GM12878 (cell line): Measurements from ENCODE around the gene AIDA. TPM values are rescaled to one million over a fixed set of nuclear protein-coding genes. Genes with fewer than 3 reads are reported as not detected.

Experiments
- ATAC-seq: fragments of 200-7000 bp; cut with Tn5 transposase; 3 replicates; pipeline ENCODE4 v1.9.1; 2020; ENCODE audit warnings: mild to moderate bottlenecking, moderate library complexity
- BruUV-seq: library from RNA; stranded (reverse); fragments of 400-500 nt; replicated peaks from 2 replicates; lab custom pipeline; 2021; lab: Mats Ljungman, UMichigan
- CTCF ChIA-PET: fragments of 300-600 bp; sonication (Branson Sonifier 250); formaldehyde crosslinking; extraction: SDS; loops from one replicate; lab custom pipeline; 2021; ENCODE audit warnings: inconsistent platforms; lab: Yijun Ruan, JAX
- POLR2A ChIA-PET: fragments of 350-600 bp; formaldehyde crosslinking; extraction: SDS; loops from one replicate; lab custom pipeline; 2021; ENCODE audit warnings: inconsistent platforms; lab: Charles Lee
- RAD21 ChIA-PET: fragments of 300-600 bp; sonication (Branson Sonifier 250); formaldehyde crosslinking; loops from one replicate; lab custom pipeline; 2023; ENCODE audit warnings: antibody characterized with exemption; ENCODE audit not compliant: unreplicated experiment; lab: Charles Lee
- SMC1A ChIA-PET: fragments of 300-600 bp; sonication (Branson Sonifier 250); formaldehyde crosslinking; loops from one replicate; lab custom pipeline; 2023; ENCODE audit not compliant: unreplicated experiment, uncharacterized antibody; lab: Charles Lee
- DNase-seq: peaks from one replicate; pipeline ENCODE4 v3.0.0-alpha.2; 2011; ENCODE audit warnings: low read depth, low spot score
- FAIRE-seq: peaks from 3 replicates; lab custom pipeline; 2011; peaks lifted over from hg19 to GRCh38; lab: Jason Lieb, UNC
- H2AFZ ChIP-seq: 2 replicates; pipeline ENCODE4 v1.6.0; 2011; ENCODE audit warnings: low read depth, low read length, control low read depth; ENCODE audit not compliant: control insufficient read depth
- H3K27ac ChIP-seq: 2 replicates; pipeline ENCODE4 v1.5.1; 2011; ENCODE audit warnings: control low read depth; ENCODE audit not compliant: control insufficient read depth, insufficient read depth
- H3K27me3 ChIP-seq, 2 experiments: replicated peaks in 1 of 2; 2 replicates each; pipeline versions ENCODE4 v1.6.0 to v1.6.1; 2011; ENCODE audit warnings: low read length in 1 of 2; ENCODE audit not compliant: control insufficient read depth in 2 of 2, insufficient read depth in 2 of 2
- H3K36me3 ChIP-seq, 2 experiments: 2 replicates each; pipeline ENCODE4 v1.5.1; 2011; ENCODE audit warnings: low read length in 1 of 2; ENCODE audit not compliant: control insufficient read depth in 2 of 2, insufficient read depth in 2 of 2
- H3K4me1 ChIP-seq: 2 replicates; pipeline ENCODE4 v1.6.1; 2011; ENCODE audit warnings: mild to moderate bottlenecking, low read length, moderate library complexity, mixed read lengths; ENCODE audit not compliant: control insufficient read depth, insufficient read depth
- H3K4me2 ChIP-seq: 2 replicates; pipeline ENCODE4 v1.6.0; 2011; ENCODE audit warnings: control low read depth; ENCODE audit not compliant: control insufficient read depth, insufficient read depth
- H3K4me3 ChIP-seq: fragments of 200-600 bp; sonication (generic); 2 replicates; pipeline ENCODE4 v1.5.1; 2016
- H3K79me2 ChIP-seq: 2 replicates; pipeline ENCODE4 v1.6.0; 2011; ENCODE audit warnings: low read length; ENCODE audit not compliant: control insufficient read depth, insufficient read depth
- H3K9ac ChIP-seq: 2 replicates; pipeline ENCODE4 v1.8.0; 2011; ENCODE audit warnings: low read length, control low read depth, mixed read lengths; ENCODE audit not compliant: control insufficient read depth, insufficient read depth
- H3K9me3 ChIP-seq: replicated peaks from 3 replicates; pipeline ENCODE4 v1.5.1; 2011; ENCODE audit warnings: mild to moderate bottlenecking, low read length; ENCODE audit not compliant: control insufficient read depth, insufficient read depth
- H4K20me1 ChIP-seq: 2 replicates; pipeline ENCODE4 v1.6.0; 2011; ENCODE audit not compliant: control insufficient read depth, insufficient read depth
- CHD1 ChIP-seq: IDR thresholded peaks from 2 replicates; pipeline ENCODE4 v1.6.1; 2012; ENCODE audit warnings: low read depth, low read length, improper control_type of control experiment
- CHD4 ChIP-seq: fragments of 200-600 bp; sonication (generic); IDR thresholded peaks from 2 replicates; pipeline ENCODE4 v1.6.1; 2016; ENCODE audit warnings: mild to moderate bottlenecking
- EGR1 ChIP-seq, 2 experiments: IDR thresholded peaks; 1 replicate in 1 of 2; 2 replicates in 1 of 2; pipeline ENCODE4 v1.6.1; 2011 to 2012; ENCODE audit warnings: low read depth in 2 of 2, low read length in 2 of 2, borderline replicate concordance in 1 of 2, mild to moderate bottlenecking in 1 of 2, moderate library complexity in 1 of 2
- ESRRA ChIP-seq: IDR thresholded peaks from 2 replicates; pipeline ENCODE4 v1.6.1; 2012; ENCODE audit warnings: mild to moderate bottlenecking, low read length, improper control_type of control experiment
- FOXM1 ChIP-seq: IDR thresholded peaks from 2 replicates; pipeline ENCODE4 v1.6.1; 2012; ENCODE audit warnings: low read depth, mild to moderate bottlenecking, inconsistent platforms, low read length, moderate library complexity
- HDAC6 ChIP-seq: fragments of 200-600 bp; sonication (generic); IDR thresholded peaks from one replicate; pipeline ENCODE4 v1.8.0; 2017; ENCODE audit warnings: antibody characterized with exemption; ENCODE audit not compliant: unreplicated experiment
- HDGF ChIP-seq: fragments of 450-650 bp; IDR thresholded peaks from 2 replicates; pipeline ENCODE4 v1.6.1; 2016; ENCODE audit warnings: antibody characterized with exemption
- KDM1A ChIP-seq: fragments of 200-600 bp; sonication (generic); IDR thresholded peaks from 2 replicates; pipeline ENCODE4 v1.6.1; 2016; ENCODE audit warnings: borderline replicate concordance
- NR2C1 ChIP-seq: fragments of 450-650 bp; IDR thresholded peaks from 2 replicates; pipeline ENCODE4 v1.6.1; 2017; ENCODE audit warnings: antibody characterized with exemption, mild to moderate bottlenecking, moderate library complexity
- POLR2AphosphoS2 ChIP-seq: IDR thresholded peaks from 2 replicates; pipeline ENCODE4 v1.6.1; 2011; ENCODE audit warnings: low read depth, mild to moderate bottlenecking, low read length, improper control_type of control experiment, moderate library complexity
- SMARCA5 ChIP-seq: fragments of 450-650 bp; IDR thresholded peaks from 2 replicates; pipeline ENCODE4 v1.6.1; 2017; ENCODE audit warnings: mild to moderate bottlenecking
- ZBED1 ChIP-seq: IDR thresholded peaks from 2 replicates; pipeline ENCODE4 v1.6.1; 2016; ENCODE audit warnings: borderline replicate concordance
- WGBS: methylation state at CpG from one replicate; pipeline ENCODE4 v1.1.6; 2016; ENCODE audit warnings: low lambda C conversion rate; ENCODE audit not compliant: insufficient replicate concordance, insufficient coverage; ENCODE audit errors: missing lambda C conversion rate; 5-methylcytosine and 5-hydroxymethylcytosine counted together
- in situ Hi-C: fragments of 300-500 bp; cut with MboI; formaldehyde crosslinking; loops from 9 replicates; pipeline ENCODE4 v1.14.3; 2018; ENCODE audit warnings: mixed read lengths
- intact Hi-C: fragments of 100-400 bp; cut with micrococcal nuclease; formaldehyde crosslinking; loops from one replicate; pipeline ENCODE4 v1.14.2; 2022; ENCODE audit not compliant: unreplicated experiment
- polyA plus RNA-seq, 11 experiments: library from polyadenylated mRNA; depleted of rRNA in 4 of 11; unstranded in 6 of 11; stranded (reverse) in 5 of 11; fragments of >200 nt; fragmentation: Nextera tagmentation in 4 of 11; fragmentation: Illumina TruSeq in 1 of 11; extraction: Ambion mirVana in 4 of 11; extraction: Trizol in 1 of 11; gene quantifications; 1 replicate in 1 of 11; 2 replicates in 10 of 11; pipeline versions ENCODE4 v1.2.1 to v1.2.3, GENCODE V29; 2011 to 2016; ENCODE audit warnings: inconsistent platforms in 2 of 11, missing spikeins in 2 of 11, low read depth in 1 of 11
- total RNA-seq, 4 experiments: library from RNA; depleted of rRNA in 3 of 4; stranded (reverse); fragments of >200 nt in 3 of 4; fragmentation: Illumina TruSeq in 1 of 4; extraction: Trizol in 1 of 4; gene quantifications; 2 replicates each; pipeline versions ENCODE4 v1.2.1 to v1.2.3, GENCODE V29; 2013 to 2021
- TF ChIP-seq, protein P1 (sequence below): fragments of 450-650 bp; IDR thresholded peaks from 2 replicates; pipeline ENCODE4 v1.6.1; 2017; ENCODE audit warnings: mild to moderate bottlenecking, low read depth, inconsistent platforms; ENCODE audit not compliant: poor library complexity, severe bottlenecking

The AIDA gene
- total and polyA plus RNA-seq, 10 of the 15 experiments (the other 5 are each of a cell fraction or from before 2014, with no cell fraction given) = 8.9 to 43.1 (median 19.2) TPM

- H3K27me3 ChIP-seq = no peaks in the 10 kb centered on the region
- H3K79me2 ChIP-seq = no peaks in the 10 kb centered on the region
- RAD21 ChIA-PET = no interaction called here
- CTCF ChIA-PET = no interaction called here
- POLR2A ChIA-PET = no interaction called here
- no TSS peak for BruUV-seq
- in situ Hi-C loops (loop anchor here (5.0 kb wide), 1 partner anchor 168 kb away; no protein-coding TSS in a partner anchor), intact Hi-C loops (loop anchor here (5.0 kb wide), 1 partner anchor 452 kb away; no protein-coding TSS in a partner anchor)
- H3K4me3 ChIP-seq = no peak overlapping the region
- no peak overlapping the region for H3K9ac ChIP-seq
- TF ChIP-seq CHD1 = no peak
- SMC1A ChIA-PET = no interaction called here
- H3K36me3 ChIP-seq = peaks cover 0 to 8% of the 10 kb centered on the region in 2 experiments; a peak in 3 of 4 replicates
- no peaks in the 10 kb centered on the region for H3K4me1 ChIP-seq
- H3K27ac ChIP-seq = no peak overlapping the region
- H4K20me1 ChIP-seq = no peaks in the 10 kb centered on the region
- H3K4me2 ChIP-seq = no peak overlapping the region
- FAIRE-seq (no peak), ATAC-seq (no peak), DNase-seq (no peak)
- 80% methylated on average over 7 of the region's 7 CpGs for WGBS
- H3K9me3 ChIP-seq = no peaks in the 10 kb centered on the region
- no peak overlapping the region for H2AFZ ChIP-seq
Measured at GRCh38 chr1:222629921-222630535, 82.3 kb downstream of the AIDA start.

GRCh38 chr1:222627232-222627631 is 85.1 kb downstream of the AIDA start:
- H3K36me3 ChIP-seq = peaks cover 0 to 8% of the 10 kb centered on the region in 2 experiments; a peak in 3 of 4 replicates
- POLR2A ChIA-PET = no interaction called here
- no TSS peak for BruUV-seq
- 97% methylated on average over 6 of the region's 6 CpGs for WGBS
- in situ Hi-C loops = no loop called here
- no peak overlapping the region for H3K9ac ChIP-seq
- ATAC-seq = no peak
- no peak for TF ChIP-seq HDGF
- TF ChIP-seq FOXM1 = no peak
- TF ChIP-seq, protein P1, sequence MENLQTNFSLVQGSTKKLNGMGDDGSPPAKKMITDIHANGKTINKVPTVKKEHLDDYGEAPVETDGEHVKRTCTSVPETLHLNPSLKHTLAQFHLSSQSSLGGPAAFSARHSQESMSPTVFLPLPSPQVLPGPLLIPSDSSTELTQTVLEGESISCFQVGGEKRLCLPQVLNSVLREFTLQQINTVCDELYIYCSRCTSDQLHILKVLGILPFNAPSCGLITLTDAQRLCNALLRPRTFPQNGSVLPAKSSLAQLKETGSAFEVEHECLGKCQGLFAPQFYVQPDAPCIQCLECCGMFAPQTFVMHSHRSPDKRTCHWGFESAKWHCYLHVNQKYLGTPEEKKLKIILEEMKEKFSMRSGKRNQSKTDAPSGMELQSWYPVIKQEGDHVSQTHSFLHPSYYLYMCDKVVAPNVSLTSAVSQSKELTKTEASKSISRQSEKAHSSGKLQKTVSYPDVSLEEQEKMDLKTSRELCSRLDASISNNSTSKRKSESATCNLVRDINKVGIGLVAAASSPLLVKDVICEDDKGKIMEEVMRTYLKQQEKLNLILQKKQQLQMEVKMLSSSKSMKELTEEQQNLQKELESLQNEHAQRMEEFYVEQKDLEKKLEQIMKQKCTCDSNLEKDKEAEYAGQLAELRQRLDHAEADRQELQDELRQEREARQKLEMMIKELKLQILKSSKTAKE = no peak
- TF ChIP-seq KDM1A = no peak
- no peak for TF ChIP-seq ZBED1
- TF ChIP-seq CHD4 = no peak
- no peak for TF ChIP-seq ESRRA
- no peak for TF ChIP-seq NR2C1
- no peak for TF ChIP-seq HDAC6
- TF ChIP-seq EGR1 (IDR thresholded peaks at IDR 0.05; ENCODE audit: borderline replicate concordance in 1 of 2, low read depth in 2 of 2, low read length in 2 of 2) = no peak
- no peak for TF ChIP-seq POLR2AphosphoS2
- no peak for TF ChIP-seq SMARCA5
- TF ChIP-seq, all 136 proteins: peak for 0
- Histone ChIP-seq H3K4me1 (no peaks in the 10 kb centered on the region), H3K27me3 (no peaks in the 10 kb centered on the region), H3K27ac (no peak overlapping the region), H3K4me3 (no peak overlapping the region), H3K9me3 (no peaks in the 10 kb centered on the region), H3K79me2 (no peaks in the 10 kb centered on the region), H4K20me1 (no peaks in the 10 kb centered on the region), H3K4me2 (no peak overlapping the region), H2AFZ (no peak overlapping the region)
- ChIA-PET CTCF (interaction anchor here (1.0 kb wide), 1 partner anchor 162 kb away, joined by 3 read pairs; no protein-coding TSS in a partner anchor), SMC1A (interaction anchor here (1.3 kb wide), 1 partner anchor 8 kb away, joined by 3 read pairs; no protein-coding TSS in a partner anchor), RAD21 (no interaction called here)
- intact Hi-C loops = no loop called here
- FAIRE-seq (no peak), DNase-seq (no peak)
